K562 (cell line): Measurements from ENCODE around the gene DSC2. TPM values are rescaled to one million over a fixed set of nuclear protein-coding genes. Genes with fewer than 3 reads are reported as not detected.

Source experiments
- ATAC-seq: fragments of 200-7000 bp; cut with Tn5 transposase; 3 replicates; pipeline ENCODE4 v1.9.1; 2020; ENCODE audit warnings: moderate library complexity
- BruUV-seq: library from RNA; stranded (reverse); fragments of 400-500 nt; replicated peaks from 2 replicates; lab custom pipeline; 2021; lab: Mats Ljungman, UMichigan
- CTCF ChIA-PET: fragments of 300-600 bp; formaldehyde crosslinking; extraction: SDS; loops from one replicate; lab custom pipeline; 2021; ENCODE audit warnings: low intra/inter-chr PET ratio; lab: Yijun Ruan, JAX
- POLR2A ChIA-PET: fragments of 300-600, 350-650 bp; sonication (Branson Sonifier 250); formaldehyde crosslinking; extraction: SDS; loops from one replicate; lab custom pipeline; 2021; ENCODE audit warnings: antibody characterized with exemption, inconsistent platforms; lab: Yijun Ruan, JAX
- DNase-seq, 4 experiments: peaks; one replicate each; pipeline versions ENCODE4 v3.0.0 to v3.0.0-alpha.2; 2011 to 2018; ENCODE audit warnings: low spot score in 3 of 4, mixed read lengths in 3 of 4; ENCODE audit errors: extremely low read depth in 1 of 4
- FAIRE-seq: peaks from 2 replicates; lab custom pipeline; 2011; peaks lifted over from hg19 to GRCh38; lab: Jason Lieb, UNC
- H2AFZ ChIP-seq: 2 replicates; pipeline ENCODE4 v1.6.0; 2011; ENCODE audit warnings: low read depth, low read length, control low read depth, inconsistent platforms
- H3K27ac ChIP-seq: fragments of 200-600 bp; 3 replicates; pipeline ENCODE4 v1.8.0; 2011; ENCODE audit warnings: low read depth, mild to moderate bottlenecking, control low read depth, inconsistent platforms, low read length, moderate library complexity, mixed read lengths; ENCODE audit errors: extremely low read depth
- H3K27me3 ChIP-seq, 2 experiments: fragments of 300-600 bp in 1 of 2; 2 replicates in 1 of 2; 3 replicates in 1 of 2; pipeline versions ENCODE4 v1.6.0 to v1.8.0; 2011; ENCODE audit warnings: inconsistent platforms in 2 of 2, low read length in 2 of 2, mild to moderate bottlenecking in 1 of 2, mixed read lengths in 1 of 2, moderate library complexity in 1 of 2; ENCODE audit not compliant: control insufficient read depth in 2 of 2, insufficient read depth in 2 of 2
- H3K36me3 ChIP-seq: fragments of 300-600 bp; 3 replicates; pipeline ENCODE4 v1.8.0; 2011; ENCODE audit warnings: mild to moderate bottlenecking, low read length, inconsistent platforms; ENCODE audit not compliant: control insufficient read depth, insufficient read depth
- H3K4me1 ChIP-seq, 2 experiments: fragments of 200-600 bp in 1 of 2; replicated peaks in 1 of 2; 2 replicates in 1 of 2; 3 replicates in 1 of 2; pipeline versions ENCODE4 v1.5.1 to v1.8.0; 2011; ENCODE audit warnings: inconsistent platforms in 2 of 2, low read length in 2 of 2, mild to moderate bottlenecking in 1 of 2, mixed read lengths in 1 of 2, moderate library complexity in 1 of 2; ENCODE audit not compliant: control insufficient read depth in 2 of 2, insufficient read depth in 2 of 2
- H3K4me2 ChIP-seq: 2 replicates; pipeline ENCODE4 v1.6.1; 2011; ENCODE audit warnings: low read length, control low read depth, inconsistent platforms, mixed read lengths; ENCODE audit not compliant: insufficient read depth
- H3K4me3 ChIP-seq: fragments of 200-600 bp; sonication (generic), shearing (Covaris generic); 2 replicates; pipeline ENCODE4 v1.5.1; 2016; ENCODE audit warnings: control low read depth, inconsistent platforms
- H3K79me2 ChIP-seq: fragments of 200-600 bp; 3 replicates; pipeline ENCODE4 v1.8.0; 2011; ENCODE audit warnings: low read length, inconsistent platforms; ENCODE audit not compliant: control insufficient read depth, insufficient read depth
- H3K9ac ChIP-seq, 2 experiments: 2 replicates each; pipeline versions ENCODE4 v1.6.0 to v1.6.1; 2011; ENCODE audit warnings: low read depth in 2 of 2, low read length in 2 of 2, control low read depth in 1 of 2, inconsistent platforms in 1 of 2, mild to moderate bottlenecking in 1 of 2, mixed read lengths in 1 of 2; ENCODE audit not compliant: insufficient read depth in 1 of 2
- H3K9me1 ChIP-seq: one replicate; pipeline ENCODE4 v1.6.0; 2011; ENCODE audit warnings: inconsistent platforms, mild to moderate bottlenecking, low read length, moderate library complexity; ENCODE audit not compliant: control insufficient read depth, insufficient read depth
- H3K9me3 ChIP-seq: replicated peaks from 2 replicates; pipeline ENCODE4 v1.5.1; 2011; ENCODE audit warnings: low read depth, low read length, inconsistent platforms; ENCODE audit not compliant: control insufficient read depth, insufficient read depth
- H4K20me1 ChIP-seq: replicated peaks from 2 replicates; pipeline ENCODE4 v1.6.1; 2011; ENCODE audit warnings: low read length, inconsistent platforms, mixed read lengths; ENCODE audit not compliant: control insufficient read depth, insufficient read depth
- C11orf30 ChIP-seq: fragments of 450-650 bp; IDR thresholded peaks from 2 replicates; pipeline ENCODE4 v1.6.1; 2016; ENCODE audit warnings: low read depth, mild to moderate bottlenecking
- COPS2 ChIP-seq: fragments of 450-650 bp; conservative IDR thresholded peaks from 2 replicates; pipeline ENCODE4 v1.6.1; 2016; ENCODE audit warnings: mild to moderate bottlenecking, moderate library complexity
- EP400 ChIP-seq: fragments of 450-650 bp; IDR thresholded peaks from 2 replicates; pipeline ENCODE4 v1.6.1; 2017; ENCODE audit warnings: antibody characterized with exemption, mild to moderate bottlenecking, moderate library complexity
- FOXK1 ChIP-seq: sonication (generic); formaldehyde crosslinking; IDR thresholded peaks from 2 replicates; pipeline ENCODE4 v1.8.0; 2022; ENCODE audit warnings: missing genetic modification reagents, mild to moderate bottlenecking, borderline replicate concordance
- KDM5B ChIP-seq: fragments of 200-600 bp; sonication (generic); IDR thresholded peaks from 2 replicates; pipeline ENCODE4 v1.6.1; 2012; ENCODE audit warnings: low read depth, mild to moderate bottlenecking, moderate library complexity, low read length, control low read depth, inconsistent platforms; ENCODE audit not compliant: insufficient replicate concordance
- MAFF ChIP-seq: IDR thresholded peaks from 2 replicates; pipeline ENCODE4 v1.6.1; 2012; ENCODE audit warnings: low read length, improper control_type of control experiment
- MAFG ChIP-seq: fragments of 450-650 bp; conservative IDR thresholded peaks from 2 replicates; pipeline ENCODE4 v1.6.1; 2016; ENCODE audit warnings: missing genetic modification characterization, missing compliant biosample characterization
- MAFK ChIP-seq: IDR thresholded peaks from 2 replicates; pipeline ENCODE4 v1.6.1; 2011; ENCODE audit warnings: low read length, improper control_type of control experiment
- PHTF2 ChIP-seq: fragments of 250-450 bp; sonication (Bioruptor Pico); IDR thresholded peaks from 2 replicates; pipeline ENCODE4 v1.5.0; 2021; ENCODE audit warnings: mild to moderate bottlenecking
- SAP30 ChIP-seq: fragments of 200-600 bp; sonication (generic); IDR thresholded peaks from 2 replicates; pipeline ENCODE4 v1.6.1; 2012; ENCODE audit warnings: borderline replicate concordance, low read depth, mild to moderate bottlenecking, moderate library complexity, low read length, control low read depth, inconsistent platforms; ENCODE audit not compliant: insufficient read depth, poor library complexity, severe bottlenecking
- ZNF316 ChIP-seq: fragments of 450-650 bp; IDR thresholded peaks from 2 replicates; pipeline ENCODE4 v1.6.1; 2016
- ZNF79 ChIP-seq: fragments of 250-450 bp; sonication (Bioruptor Pico); IDR thresholded peaks from 2 replicates; pipeline ENCODE4 v1.4.0; 2020; ENCODE audit warnings: low read depth, mild to moderate bottlenecking, moderate library complexity
- WGBS: fragments of 100-300 bp; shearing (Covaris generic); methylation state at CpG from one replicate; pipeline ENCODE4 v1.1.6; 2016; ENCODE audit warnings: low coverage, mixed read lengths; ENCODE audit not compliant: insufficient coverage; ENCODE audit errors: missing lambda C conversion rate; 5-methylcytosine and 5-hydroxymethylcytosine counted together
- in situ Hi-C: fragments of 300-500 bp; cut with MboI; formaldehyde crosslinking; loops from 4 replicates; pipeline ENCODE4 v1.15.0; 2018; ENCODE audit warnings: inconsistent platforms, mixed read lengths
- intact Hi-C: fragments of 100-400 bp; cut with micrococcal nuclease; formaldehyde crosslinking; loops from 2 replicates; pipeline ENCODE4 v1.14.2; 2022
- polyA plus RNA-seq, 8 experiments: library from polyadenylated mRNA; depleted of rRNA in 4 of 8; stranded (reverse) in 5 of 8; unstranded in 3 of 8; fragments of >200 nt; fragmentation: Nextera tagmentation in 2 of 8; fragmentation: Illumina TruSeq in 1 of 8; extraction: Ambion mirVana in 2 of 8; extraction: Trizol in 1 of 8; gene quantifications; 2 replicates each; pipeline versions ENCODE4 v1.2.1 to v1.2.3, GENCODE V29; 2011 to 2014; ENCODE audit warnings: inconsistent platforms in 1 of 8, missing spikeins in 1 of 8
- total RNA-seq, 7 experiments: library from RNA; depleted of rRNA in 6 of 7; stranded (reverse); fragments of >200 nt in 6 of 7; fragmentation: Illumina TruSeq in 2 of 7; extraction: Trizol in 2 of 7; gene quantifications; 2 replicates each; pipeline versions ENCODE4 v1.2.1 to v1.2.3, GENCODE V29; 2011 to 2021; ENCODE audit warnings: low replicate concordance in 1 of 7
- TF ChIP-seq, protein P1 (sequence below): fragments of 450-650 bp; IDR thresholded peaks from 2 replicates; pipeline ENCODE4 v1.6.1; 2017; ENCODE audit warnings: antibody characterized with exemption
- TF ChIP-seq, protein P2 (sequence below): fragments of 250-450 bp; sonication (Bioruptor Pico); IDR thresholded peaks from 2 replicates; pipeline ENCODE4 v1.6.1; 2021; ENCODE audit warnings: mild to moderate bottlenecking

Gene DSC2
- total and polyA plus RNA-seq, 9 of the 15 experiments (the other 6 are each of a cell fraction or from before 2014, with no cell fraction given), result 3.8 to 15.3 (median 6.4) TPM

DNA sequence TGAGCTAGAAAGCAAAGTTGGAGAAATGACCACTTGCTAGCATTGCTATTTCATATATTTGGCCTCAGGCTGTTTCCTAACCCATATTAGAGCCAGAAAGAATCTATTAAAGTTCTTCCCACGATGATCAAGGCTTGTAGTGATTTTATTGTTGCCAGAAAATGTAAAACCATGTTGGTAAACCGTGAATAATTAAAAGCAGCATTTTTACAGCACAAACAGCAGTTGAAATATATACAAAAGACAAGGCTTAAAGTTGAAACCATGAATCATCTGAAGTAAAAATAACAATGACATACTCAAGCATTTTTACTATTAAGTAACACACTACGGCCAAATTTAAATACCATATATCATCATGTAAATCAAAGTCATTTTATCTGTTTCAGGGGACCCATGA, 32.0 kb downstream of the DSC2 start (continued):
- TF ChIP-seq, protein P1, sequence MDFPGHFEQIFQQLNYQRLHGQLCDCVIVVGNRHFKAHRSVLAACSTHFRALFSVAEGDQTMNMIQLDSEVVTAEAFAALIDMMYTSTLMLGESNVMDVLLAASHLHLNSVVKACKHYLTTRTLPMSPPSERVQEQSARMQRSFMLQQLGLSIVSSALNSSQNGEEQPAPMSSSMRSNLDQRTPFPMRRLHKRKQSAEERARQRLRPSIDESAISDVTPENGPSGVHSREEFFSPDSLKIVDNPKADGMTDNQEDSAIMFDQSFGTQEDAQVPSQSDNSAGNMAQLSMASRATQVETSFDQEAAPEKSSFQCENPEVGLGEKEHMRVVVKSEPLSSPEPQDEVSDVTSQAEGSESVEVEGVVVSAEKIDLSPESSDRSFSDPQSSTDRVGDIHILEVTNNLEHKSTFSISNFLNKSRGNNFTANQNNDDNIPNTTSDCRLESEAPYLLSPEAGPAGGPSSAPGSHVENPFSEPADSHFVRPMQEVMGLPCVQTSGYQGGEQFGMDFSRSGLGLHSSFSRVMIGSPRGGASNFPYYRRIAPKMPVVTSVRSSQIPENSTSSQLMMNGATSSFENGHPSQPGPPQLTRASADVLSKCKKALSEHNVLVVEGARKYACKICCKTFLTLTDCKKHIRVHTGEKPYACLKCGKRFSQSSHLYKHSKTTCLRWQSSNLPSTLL, result no peak
- TF ChIP-seq ZNF79, result no peak
- TF ChIP-seq FOXK1 (CRISPR knock-in tag), result no peak
- no peak for TF ChIP-seq SAP30

DNA sequence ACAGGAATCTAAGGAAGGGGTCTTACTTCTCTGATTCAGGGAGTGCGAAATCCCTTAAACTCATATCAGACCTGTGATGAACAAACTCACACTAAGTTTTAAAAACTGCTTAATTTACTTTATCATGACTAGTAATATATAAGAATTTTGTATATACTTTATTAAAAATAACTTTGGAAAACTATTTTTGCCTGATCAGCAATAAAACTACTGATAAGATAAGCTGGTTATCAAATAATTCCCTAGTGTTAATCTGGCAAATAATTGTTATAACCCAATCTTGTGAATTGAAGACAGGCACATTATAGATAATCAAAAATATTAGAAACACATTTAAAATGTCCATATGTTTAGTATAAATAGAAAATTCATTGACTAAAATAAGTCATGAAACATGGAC, 36.0 kb downstream of the DSC2 start:
- Histone ChIP-seq H3K9ac (no peak overlapping the region), H3K4me2 (no peak overlapping the region), H3K9me3 (no peaks in the 10 kb centered on the region), H3K27ac (no peak overlapping the region), H2AFZ (no peak overlapping the region), H4K20me1 (no peaks in the 10 kb centered on the region), H3K9me1 (no peaks in the 10 kb centered on the region), H3K36me3 (peaks cover 21% of the 10 kb centered on the region; the same call in 2 of the 3 replicates), H3K4me1 (no peaks in the 10 kb centered on the region), H3K4me3 (no peak overlapping the region), H3K79me2 (no peaks in the 10 kb centered on the region), H3K27me3 (no peaks in the 10 kb centered on the region)
- ChIA-PET POLR2A (no interaction called here), CTCF (no interaction called here)
- intact Hi-C loops (no loop called here), in situ Hi-C loops (no loop called here)
- 76% methylated on average over 1 of the region's 1 CpG for WGBS
- BruUV-seq, result no TSS peak
- FAIRE-seq (no peak), ATAC-seq (no peak), DNase-seq (no peak)
- TF ChIP-seq PHTF2 (CRISPR knock-in tag) (no peak), KDM5B (no peak), ZNF316 (peak; percentile 95), MAFG (tag) (peak; percentile 83), EP400 (no peak), MAFF (peak; percentile 87), C11orf30 (peak; percentile 87), COPS2 (no peak), MAFK (peak; percentile 92)
- TF ChIP-seq, protein P2, sequence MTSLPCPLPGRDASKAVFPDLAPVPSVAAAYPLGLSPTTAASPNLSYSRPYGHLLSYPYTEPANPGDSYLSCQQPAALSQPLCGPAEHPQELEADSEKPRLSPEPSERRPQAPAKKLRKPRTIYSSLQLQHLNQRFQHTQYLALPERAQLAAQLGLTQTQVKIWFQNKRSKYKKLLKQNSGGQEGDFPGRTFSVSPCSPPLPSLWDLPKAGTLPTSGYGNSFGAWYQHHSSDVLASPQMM (CRISPR knock-in tag), result no peak
